ENCODE results near the gene EXOC6.

DNA sequence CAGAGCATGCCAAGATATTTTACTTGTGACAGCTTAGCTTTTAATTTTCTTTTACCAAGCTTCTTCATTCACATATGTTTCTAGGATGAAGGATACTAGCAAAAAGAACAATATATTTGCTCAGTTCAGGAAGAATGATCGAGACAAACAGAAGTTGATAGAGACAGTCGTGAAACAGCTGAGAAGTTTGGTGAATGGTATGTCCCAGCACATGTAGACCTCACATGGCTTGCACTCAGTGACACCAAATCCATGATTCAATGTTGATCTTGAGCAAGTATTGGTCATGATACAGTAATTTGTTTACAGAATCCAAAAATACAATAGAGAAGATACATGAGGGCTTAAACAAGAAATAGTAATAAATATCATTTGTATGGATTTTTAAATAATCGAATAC lies 209.8 kb downstream of the EXOC6 start:
- no peak for TF ChIP-seq ZNF3 (CRISPR knock-in tag; IDR thresholded peaks at IDR 0.05)
- TF ChIP-seq, protein P1, sequence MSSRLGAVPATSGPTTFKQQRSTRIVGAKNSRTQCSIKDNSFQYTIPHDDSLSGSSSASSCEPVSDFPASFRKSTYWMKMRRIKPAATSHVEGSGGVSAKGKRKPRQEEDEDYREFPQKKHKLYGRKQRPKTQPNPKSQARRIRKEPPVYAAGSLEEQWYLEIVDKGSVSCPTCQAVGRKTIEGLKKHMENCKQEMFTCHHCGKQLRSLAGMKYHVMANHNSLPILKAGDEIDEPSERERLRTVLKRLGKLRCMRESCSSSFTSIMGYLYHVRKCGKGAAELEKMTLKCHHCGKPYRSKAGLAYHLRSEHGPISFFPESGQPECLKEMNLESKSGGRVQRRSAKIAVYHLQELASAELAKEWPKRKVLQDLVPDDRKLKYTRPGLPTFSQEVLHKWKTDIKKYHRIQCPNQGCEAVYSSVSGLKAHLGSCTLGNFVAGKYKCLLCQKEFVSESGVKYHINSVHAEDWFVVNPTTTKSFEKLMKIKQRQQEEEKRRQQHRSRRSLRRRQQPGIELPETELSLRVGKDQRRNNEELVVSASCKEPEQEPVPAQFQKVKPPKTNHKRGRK (CRISPR knock-in tag; IDR thresholded peaks at IDR 0.05) = no peak
- TF ChIP-seq, protein P2, sequence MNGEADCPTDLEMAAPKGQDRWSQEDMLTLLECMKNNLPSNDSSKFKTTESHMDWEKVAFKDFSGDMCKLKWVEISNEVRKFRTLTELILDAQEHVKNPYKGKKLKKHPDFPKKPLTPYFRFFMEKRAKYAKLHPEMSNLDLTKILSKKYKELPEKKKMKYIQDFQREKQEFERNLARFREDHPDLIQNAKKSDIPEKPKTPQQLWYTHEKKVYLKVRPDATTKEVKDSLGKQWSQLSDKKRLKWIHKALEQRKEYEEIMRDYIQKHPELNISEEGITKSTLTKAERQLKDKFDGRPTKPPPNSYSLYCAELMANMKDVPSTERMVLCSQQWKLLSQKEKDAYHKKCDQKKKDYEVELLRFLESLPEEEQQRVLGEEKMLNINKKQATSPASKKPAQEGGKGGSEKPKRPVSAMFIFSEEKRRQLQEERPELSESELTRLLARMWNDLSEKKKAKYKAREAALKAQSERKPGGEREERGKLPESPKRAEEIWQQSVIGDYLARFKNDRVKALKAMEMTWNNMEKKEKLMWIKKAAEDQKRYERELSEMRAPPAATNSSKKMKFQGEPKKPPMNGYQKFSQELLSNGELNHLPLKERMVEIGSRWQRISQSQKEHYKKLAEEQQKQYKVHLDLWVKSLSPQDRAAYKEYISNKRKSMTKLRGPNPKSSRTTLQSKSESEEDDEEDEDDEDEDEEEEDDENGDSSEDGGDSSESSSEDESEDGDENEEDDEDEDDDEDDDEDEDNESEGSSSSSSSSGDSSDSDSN (CRISPR knock-in tag; IDR thresholded peaks at IDR 0.05) = no peak
- TF ChIP-seq, protein P3, sequence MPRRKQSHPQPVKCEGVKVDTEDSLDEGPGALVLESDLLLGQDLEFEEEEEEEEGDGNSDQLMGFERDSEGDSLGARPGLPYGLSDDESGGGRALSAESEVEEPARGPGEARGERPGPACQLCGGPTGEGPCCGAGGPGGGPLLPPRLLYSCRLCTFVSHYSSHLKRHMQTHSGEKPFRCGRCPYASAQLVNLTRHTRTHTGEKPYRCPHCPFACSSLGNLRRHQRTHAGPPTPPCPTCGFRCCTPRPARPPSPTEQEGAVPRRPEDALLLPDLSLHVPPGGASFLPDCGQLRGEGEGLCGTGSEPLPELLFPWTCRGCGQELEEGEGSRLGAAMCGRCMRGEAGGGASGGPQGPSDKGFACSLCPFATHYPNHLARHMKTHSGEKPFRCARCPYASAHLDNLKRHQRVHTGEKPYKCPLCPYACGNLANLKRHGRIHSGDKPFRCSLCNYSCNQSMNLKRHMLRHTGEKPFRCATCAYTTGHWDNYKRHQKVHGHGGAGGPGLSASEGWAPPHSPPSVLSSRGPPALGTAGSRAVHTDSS (CRISPR knock-in tag; conservative IDR thresholded peaks at IDR 0.05) = no peak
- no peak for TF ChIP-seq SUZ12 (IDR thresholded peaks at IDR 0.05; ENCODE audit: low read depth, low read length)
- no peak for TF ChIP-seq POLR2A (IDR thresholded peaks at IDR 0.05; ENCODE audit: insufficient read depth in 1 of 2, low read depth in 2 of 2, low read length in 2 of 2)
- TF ChIP-seq ZNF484 (CRISPR knock-in tag; IDR thresholded peaks at IDR 0.05; ENCODE audit: borderline replicate concordance, low read depth) = no peak
- TF ChIP-seq, protein P4, sequence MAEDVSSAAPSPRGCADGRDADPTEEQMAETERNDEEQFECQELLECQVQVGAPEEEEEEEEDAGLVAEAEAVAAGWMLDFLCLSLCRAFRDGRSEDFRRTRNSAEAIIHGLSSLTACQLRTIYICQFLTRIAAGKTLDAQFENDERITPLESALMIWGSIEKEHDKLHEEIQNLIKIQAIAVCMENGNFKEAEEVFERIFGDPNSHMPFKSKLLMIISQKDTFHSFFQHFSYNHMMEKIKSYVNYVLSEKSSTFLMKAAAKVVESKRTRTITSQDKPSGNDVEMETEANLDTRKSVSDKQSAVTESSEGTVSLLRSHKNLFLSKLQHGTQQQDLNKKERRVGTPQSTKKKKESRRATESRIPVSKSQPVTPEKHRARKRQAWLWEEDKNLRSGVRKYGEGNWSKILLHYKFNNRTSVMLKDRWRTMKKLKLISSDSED (CRISPR knock-in tag; IDR thresholded peaks at IDR 0.05) = no peak
- TF ChIP-seq, protein P5, sequence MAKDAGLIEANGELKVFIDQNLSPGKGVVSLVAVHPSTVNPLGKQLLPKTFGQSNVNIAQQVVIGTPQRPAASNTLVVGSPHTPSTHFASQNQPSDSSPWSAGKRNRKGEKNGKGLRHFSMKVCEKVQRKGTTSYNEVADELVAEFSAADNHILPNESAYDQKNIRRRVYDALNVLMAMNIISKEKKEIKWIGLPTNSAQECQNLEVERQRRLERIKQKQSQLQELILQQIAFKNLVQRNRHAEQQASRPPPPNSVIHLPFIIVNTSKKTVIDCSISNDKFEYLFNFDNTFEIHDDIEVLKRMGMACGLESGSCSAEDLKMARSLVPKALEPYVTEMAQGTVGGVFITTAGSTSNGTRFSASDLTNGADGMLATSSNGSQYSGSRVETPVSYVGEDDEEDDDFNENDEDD (CRISPR knock-in tag; IDR thresholded peaks at IDR 0.05; ENCODE audit: borderline replicate concordance) = no peak
- TF ChIP-seq, protein P6, sequence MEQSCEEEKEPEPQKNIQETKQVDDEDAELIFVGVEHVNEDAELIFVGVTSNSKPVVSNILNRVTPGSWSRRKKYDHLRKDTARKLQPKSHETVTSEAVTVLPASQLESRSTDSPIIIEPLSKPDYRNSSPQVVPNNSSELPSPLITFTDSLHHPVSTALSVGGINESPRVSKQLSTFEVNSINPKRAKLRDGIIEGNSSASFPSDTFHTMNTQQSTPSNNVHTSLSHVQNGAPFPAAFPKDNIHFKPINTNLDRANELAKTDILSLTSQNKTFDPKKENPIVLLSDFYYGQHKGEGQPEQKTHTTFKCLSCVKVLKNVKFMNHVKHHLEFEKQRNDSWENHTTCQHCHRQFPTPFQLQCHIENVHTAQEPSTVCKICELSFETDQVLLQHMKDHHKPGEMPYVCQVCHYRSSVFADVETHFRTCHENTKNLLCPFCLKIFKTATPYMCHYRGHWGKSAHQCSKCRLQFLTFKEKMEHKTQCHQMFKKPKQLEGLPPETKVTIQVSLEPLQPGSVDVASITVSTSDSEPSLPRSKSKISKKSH (CRISPR knock-in tag; IDR thresholded peaks at IDR 0.05; ENCODE audit: borderline replicate concordance) = no peak
- TF ChIP-seq ZBTB20 (CRISPR knock-in tag; IDR thresholded peaks at IDR 0.05; ENCODE audit: borderline replicate concordance, low read depth) = no peak
- no peak for TF ChIP-seq EP300 (IDR thresholded peaks at IDR 0.05; ENCODE audit: low read depth in 2 of 2, low read length in 2 of 2)
- TF ChIP-seq EP300 (CRISPR knock-in tag; IDR thresholded peaks at IDR 0.05; ENCODE audit: borderline replicate concordance) = no peak
- TF ChIP-seq ZNF709 (CRISPR knock-in tag; IDR thresholded peaks at IDR 0.05) = no peak
